Glomerular endothelial cell (primary cell): ENCODE measurements around the gene HSD11B2. TPM values are rescaled to one million over a fixed set of nuclear protein-coding genes. Genes with fewer than 3 reads are reported as not detected.

Source experiments
- DNase-seq: peaks from one replicate; pipeline ENCODE4 v3.0.0-alpha.2; 2011; ENCODE audit warnings: low read depth, low spot score; ENCODE audit errors: extremely low read depth
- total RNA-seq: library from RNA; depleted of rRNA; stranded (reverse); fragments of >200 nt; gene quantifications from 2 replicates; pipeline ENCODE4 v1.2.3, GENCODE V29; 2015

Gene HSD11B2
- total RNA-seq, 1 donor from 2014 or later, result not detected

GRCh38 chr16:67396159-67397035 lies 34.5 kb upstream of the HSD11B2 start:
- DNase-seq, result no peak

- DNase-seq, result no peak
Observed at GRCh38 chr16:67397036-67397801, 33.7 kb upstream of the HSD11B2 start.

GRCh38 chr16:67397812-67398545 lies 32.9 kb upstream of the HSD11B2 start:
- DNase-seq, result no peak

- DNase-seq, result no peak
Observed at GRCh38 chr16:67398546-67399217, 32.2 kb upstream of the HSD11B2 start.

DNA sequence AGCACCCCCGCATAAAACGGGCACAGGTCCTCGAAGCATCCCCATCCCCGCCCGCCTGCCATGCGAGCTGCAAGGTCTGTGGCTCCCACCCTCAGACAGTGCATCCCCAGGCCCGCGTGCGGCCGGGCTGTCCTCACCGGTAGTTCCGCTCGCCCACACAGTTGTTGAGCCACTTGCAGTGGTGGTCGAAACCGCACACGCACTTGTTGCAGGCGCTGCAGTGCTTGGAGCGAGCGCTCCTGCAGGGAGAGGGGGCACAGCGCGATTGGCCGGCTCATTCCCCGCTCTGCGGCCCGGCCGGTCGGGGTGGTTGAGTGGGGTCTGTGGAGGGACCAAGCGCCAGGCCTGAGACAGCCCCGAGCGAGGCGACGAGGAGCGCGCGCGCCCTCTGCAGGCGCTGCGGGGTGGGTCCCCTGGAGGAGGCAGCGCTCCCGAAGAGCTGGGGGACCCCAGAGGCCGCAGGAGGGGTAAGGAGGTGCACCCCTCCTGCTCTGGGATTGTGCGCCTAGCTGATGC lies 31.6 kb upstream of the HSD11B2 start:
- DNase-seq, result no peak

DNA sequence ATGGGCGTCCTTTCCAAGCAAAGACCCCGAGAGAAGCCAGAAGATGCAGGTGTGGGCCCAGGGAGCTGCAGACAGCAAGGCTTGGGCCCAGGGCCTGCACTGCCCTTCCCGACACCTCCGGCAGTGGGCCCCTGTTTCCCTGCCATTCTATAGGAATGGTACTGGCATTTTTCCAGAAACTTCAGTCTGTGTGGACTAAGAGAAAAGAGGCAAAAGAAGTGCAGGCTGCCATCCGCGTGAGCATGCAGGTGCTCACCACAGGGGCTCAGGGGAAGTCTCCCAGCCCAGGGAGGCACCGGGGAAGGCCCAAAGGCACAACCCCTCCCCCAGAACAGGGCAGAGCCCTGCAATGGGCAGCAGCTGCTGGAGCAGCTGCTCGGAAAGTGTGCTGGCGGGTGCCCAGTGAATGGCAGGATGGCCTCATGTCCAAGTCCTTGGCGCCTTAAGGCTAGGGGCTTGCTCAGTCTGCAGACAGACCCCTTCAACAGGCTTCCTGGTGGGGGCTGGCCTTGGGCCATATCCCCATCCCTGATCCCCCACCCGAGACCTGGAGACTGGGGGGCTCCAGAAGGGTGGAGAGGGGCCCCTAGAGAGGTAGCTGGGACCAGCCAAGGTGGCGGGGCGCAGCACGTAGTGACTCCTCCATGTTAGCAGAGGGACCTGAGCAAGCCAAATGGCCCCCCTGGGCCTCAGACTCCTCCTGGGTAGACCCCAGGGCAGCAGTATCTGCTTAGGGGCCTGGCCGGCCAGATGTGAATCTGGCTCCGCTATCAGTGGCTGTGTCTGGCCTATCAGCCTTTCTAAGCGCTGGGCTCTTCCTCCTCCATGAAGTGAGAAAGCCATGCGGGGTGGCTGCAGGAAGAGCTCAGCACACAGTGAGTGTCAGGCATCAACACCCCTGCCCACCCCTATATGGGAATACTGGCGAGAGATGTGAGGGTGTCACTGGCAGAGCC lies 30.9 kb upstream of the HSD11B2 start:
- no peak for DNase-seq

GRCh38 chr16:67400901-67401300 lies 30.0 kb upstream of the HSD11B2 start:
- no peak for DNase-seq

GRCh38 chr16:67403976-67404555 lies 26.9 kb upstream of the HSD11B2 start:
- no peak for DNase-seq

GRCh38 chr16:67404740-67405226 lies 26.1 kb upstream of the HSD11B2 start:
- no peak for DNase-seq

DNA sequence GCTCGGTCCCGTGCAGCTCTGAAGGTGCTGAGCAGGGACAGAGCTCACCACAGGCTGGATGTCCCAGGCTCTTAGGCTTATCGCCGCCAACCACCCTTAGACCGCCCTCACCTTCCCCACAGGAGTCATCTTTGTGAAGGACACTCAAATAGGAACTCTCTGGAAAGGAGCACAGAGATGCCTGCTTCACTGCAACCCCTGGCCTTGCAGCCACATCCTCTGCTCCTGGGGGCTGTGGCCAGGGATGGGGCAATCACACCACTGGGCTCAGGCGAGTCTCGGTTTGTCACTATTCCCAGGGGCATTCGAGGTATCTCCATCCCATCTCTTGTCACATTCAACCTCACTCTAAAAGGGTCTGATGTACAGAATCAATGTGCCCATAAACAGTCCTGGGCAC lies 25.6 kb upstream of the HSD11B2 start:
- no peak for DNase-seq

GRCh38 chr16:67406111-67406971 lies 24.6 kb upstream of the HSD11B2 start:
- no peak for DNase-seq

- DNase-seq, result no peak
Observed at GRCh38 chr16:67407176-67407787, 23.6 kb upstream of the HSD11B2 start.

DNA sequence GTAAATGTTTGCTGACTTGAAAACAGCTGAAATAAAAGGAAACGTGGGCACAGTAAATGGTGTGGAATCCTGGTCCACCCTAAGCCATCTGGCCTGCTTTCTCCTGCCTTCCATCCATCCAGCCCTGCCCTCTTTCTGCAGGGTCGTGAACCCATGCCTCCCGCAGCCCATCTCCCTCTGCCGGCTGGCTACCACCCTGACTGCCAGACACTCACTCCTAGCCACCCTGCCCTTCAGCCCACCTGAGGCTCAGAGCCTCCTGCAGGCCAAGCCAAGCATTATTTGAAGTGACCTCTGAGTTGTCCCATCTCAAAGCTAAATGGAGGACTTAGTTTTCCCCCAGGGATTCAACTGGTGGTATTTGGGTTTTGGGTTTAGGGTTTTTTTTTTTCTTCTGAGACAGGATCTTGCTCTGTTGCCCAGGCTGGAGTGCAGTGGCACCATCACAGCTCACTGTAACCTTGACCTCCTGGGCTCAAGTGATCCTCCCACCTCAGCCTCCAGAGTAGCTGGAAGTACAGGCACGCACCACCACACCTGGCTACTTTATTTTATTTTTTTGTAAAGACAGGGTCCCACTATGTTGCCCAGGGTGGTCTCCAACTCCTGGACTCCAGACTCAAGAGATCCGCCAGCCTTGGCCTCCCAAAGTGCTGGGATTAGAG lies 23.0 kb upstream of the HSD11B2 start:
- no peak for DNase-seq

DNA sequence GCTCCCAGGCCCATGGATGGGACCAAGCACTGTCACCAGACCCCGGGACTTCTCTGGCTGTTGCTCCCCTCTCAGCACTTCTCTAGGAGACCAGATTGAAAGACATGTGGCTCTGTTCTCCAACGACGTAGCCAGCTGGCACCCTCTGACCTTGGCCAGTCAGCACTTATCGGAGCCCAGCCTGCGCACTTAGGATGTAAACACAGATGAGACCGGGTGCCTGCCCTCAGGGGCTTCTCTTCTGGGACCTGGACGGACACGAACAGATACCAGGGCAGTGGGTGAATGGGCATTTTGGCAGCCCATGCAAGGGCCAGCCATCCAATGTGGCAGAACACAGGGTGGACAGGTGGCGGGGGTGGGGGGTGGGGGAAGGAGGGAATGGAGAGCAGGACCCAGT lies 21.3 kb upstream of the HSD11B2 start:
- DNase-seq, result no peak

DNA sequence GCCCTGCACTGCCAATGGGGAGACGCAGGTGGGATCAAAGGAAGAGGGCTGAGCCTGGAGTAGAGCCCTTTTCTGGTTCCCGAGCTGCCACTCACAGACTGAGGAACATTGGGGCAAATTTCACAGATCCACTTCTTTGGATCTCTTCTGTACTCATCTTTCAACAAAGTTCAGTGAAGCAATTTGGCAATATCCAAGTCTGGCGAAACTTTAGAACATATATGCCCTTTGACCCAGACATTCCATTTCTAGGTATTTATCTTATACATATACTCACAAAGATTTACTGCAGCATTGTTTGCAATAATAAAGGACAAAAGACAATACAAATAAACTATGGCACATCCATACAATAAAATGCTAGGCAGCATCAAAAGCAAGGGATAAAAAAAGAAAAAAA lies 19.6 kb upstream of the HSD11B2 start:
- no peak for DNase-seq

DNA sequence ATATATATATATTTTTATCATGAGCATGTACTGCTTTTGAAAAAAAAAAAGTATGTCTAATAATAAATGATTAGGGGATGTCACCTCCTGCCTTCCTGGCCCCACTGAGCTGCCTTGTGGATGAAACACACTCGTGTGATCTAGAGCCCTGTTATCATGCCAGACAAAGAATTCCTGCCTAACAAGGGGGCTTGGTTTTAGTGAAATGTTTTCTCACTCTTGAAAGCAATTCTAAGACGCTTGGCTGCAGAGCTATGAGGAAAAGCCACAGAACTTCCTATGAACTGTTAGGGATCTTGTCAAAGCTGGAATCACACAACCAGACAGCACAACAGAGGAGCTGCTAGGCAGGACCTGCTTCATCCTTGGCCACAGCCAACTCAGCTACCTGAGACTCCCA lies 18.6 kb upstream of the HSD11B2 start:
- DNase-seq, result no peak
